SK-N-MC (cell line): ENCODE measurements around the gene VAV2.

ENCODE experiments used
- DNase-seq: peaks from one replicate; pipeline ENCODE4 v3.0.0-alpha.2; 2011; ENCODE audit warnings: low read depth, low spot score
- H3K27ac ChIP-seq: fragments of 200-600 bp; sonication (generic); 2 replicates; pipeline ENCODE4 v1.5.1; 2016; ENCODE audit warnings: mixed run types
- H3K36me3 ChIP-seq: fragments of 200-600 bp; sonication (generic); 2 replicates; pipeline ENCODE4 v1.6.1; 2017; ENCODE audit warnings: antibody characterized with exemption, low read length, mixed read lengths; ENCODE audit not compliant: insufficient read depth
- H3K4me3 ChIP-seq: fragments of 200-600 bp; sonication (generic); 2 replicates; pipeline ENCODE4 v1.5.1; 2016
- H3K9ac ChIP-seq: fragments of 200-600 bp; sonication (generic); 2 replicates; pipeline ENCODE4 v1.8.0; 2017; ENCODE audit warnings: mixed run types, mixed read lengths; ENCODE audit not compliant: insufficient read length
- H3K9me3 ChIP-seq: fragments of 200-600 bp; sonication (generic); 2 replicates; pipeline ENCODE4 v1.6.1; 2017; ENCODE audit warnings: low read depth, mild to moderate bottlenecking, antibody characterized with exemption, low read length, moderate library complexity, mixed read lengths
- EZH2 ChIP-seq: fragments of 200-600 bp; sonication (generic); IDR thresholded peaks from one replicate; pipeline ENCODE4 v1.6.1; 2017; ENCODE audit warnings: antibody characterized with exemption
- FOXP2 ChIP-seq: optimal IDR thresholded peaks from 2 replicates; pipeline ENCODE3; 2011; ENCODE audit warnings: mild to moderate bottlenecking, moderate library complexity; ENCODE audit not compliant: insufficient read depth; ENCODE audit errors: extremely low read length, control extremely low read depth
- POLR2AphosphoS5 ChIP-seq: IDR thresholded peaks from 2 replicates; pipeline ENCODE4 v1.6.1; 2012; ENCODE audit warnings: mild to moderate bottlenecking, low read depth, low read length, borderline replicate concordance

Gene VAV2

GRCh38 chr9:133777871-133778270, 214.3 kb downstream of the VAV2 start:
- H3K4me3 ChIP-seq, result no peak overlapping the region
- TF ChIP-seq POLR2AphosphoS5 (no peak), FOXP2 (no peak), EZH2 (no peak)
- no peak overlapping the region for H3K27ac ChIP-seq
- no peak overlapping the region for H3K9ac ChIP-seq
- H3K9me3 ChIP-seq, result no peaks in the 10 kb centered on the region
- H3K36me3 ChIP-seq, result no peaks in the 10 kb centered on the region; the same call in 1 of the 2 replicates
- no peak for DNase-seq

GRCh38 chr9:133777068-133777791, 214.9 kb downstream of the VAV2 start:
- Histone ChIP-seq H3K9ac (no peak overlapping the region), H3K27ac (no peak overlapping the region), H3K4me3 (no peak overlapping the region), H3K36me3 (no peaks in the 10 kb centered on the region; the same call in 1 of the 2 replicates), H3K9me3 (no peaks in the 10 kb centered on the region)
- no peak for DNase-seq
- TF ChIP-seq FOXP2, result no peak
- TF ChIP-seq EZH2, result no peak
- TF ChIP-seq POLR2AphosphoS5, result no peak

- H3K4me3 ChIP-seq, result no peak overlapping the region
- TF ChIP-seq POLR2AphosphoS5 (no peak), EZH2 (no peak), FOXP2 (no peak)
- no peaks in the 10 kb centered on the region for H3K9me3 ChIP-seq
- no peak overlapping the region for H3K27ac ChIP-seq
- H3K36me3 ChIP-seq, result no peaks in the 10 kb centered on the region; the same call in 1 of the 2 replicates
- H3K9ac ChIP-seq, result no peak overlapping the region
- no peak for DNase-seq
These were observed 215.9 kb downstream of the VAV2 start for GRCh38 chr9:133775951-133776905.

- no peak for DNase-seq
- H3K9ac ChIP-seq, result no peak overlapping the region
- no peaks in the 10 kb centered on the region; the same call in 1 of the 2 replicates for H3K36me3 ChIP-seq
- no peaks in the 10 kb centered on the region for H3K9me3 ChIP-seq
- no peak overlapping the region for H3K27ac ChIP-seq
- TF ChIP-seq FOXP2 (no peak), EZH2 (no peak), POLR2AphosphoS5 (no peak)
- H3K4me3 ChIP-seq, result no peak overlapping the region
These were observed 216.8 kb downstream of the VAV2 start for GRCh38 chr9:133775291-133775690.

GRCh38 chr9:133774799-133775198, 217.3 kb downstream of the VAV2 start:
- no peaks in the 10 kb centered on the region for H3K9me3 ChIP-seq
- H3K4me3 ChIP-seq, result no peak overlapping the region
- H3K36me3 ChIP-seq, result no peaks in the 10 kb centered on the region; the same call in 1 of the 2 replicates
- H3K27ac ChIP-seq, result no peak overlapping the region
- DNase-seq, result no peak
- H3K9ac ChIP-seq, result no peak overlapping the region
- TF ChIP-seq EZH2 (no peak), POLR2AphosphoS5 (no peak), FOXP2 (no peak)

GRCh38 chr9:133773889-133774655, 218.1 kb downstream of the VAV2 start:
- Histone ChIP-seq H3K27ac (no peak overlapping the region), H3K9ac (no peak overlapping the region), H3K9me3 (no peaks in the 10 kb centered on the region), H3K36me3 (no peaks in the 10 kb centered on the region; the same call in 1 of the 2 replicates), H3K4me3 (no peak overlapping the region)
- TF ChIP-seq FOXP2 (no peak), EZH2 (no peak), POLR2AphosphoS5 (no peak)
- no peak for DNase-seq

GRCh38 chr9:133772581-133772980, 219.5 kb downstream of the VAV2 start:
- no peaks in the 10 kb centered on the region for H3K9me3 ChIP-seq
- no peak overlapping the region for H3K27ac ChIP-seq
- no peak overlapping the region for H3K4me3 ChIP-seq
- TF ChIP-seq EZH2, result no peak
- no peak for TF ChIP-seq FOXP2
- DNase-seq, result no peak
- no peak overlapping the region for H3K9ac ChIP-seq
- H3K36me3 ChIP-seq, result no peaks in the 10 kb centered on the region; the same call in 1 of the 2 replicates
